Endothelial cell of umbilical vein (primary cell): Measurements from ENCODE around the gene KRTAP3-3. TPM values are rescaled to one million over a fixed set of nuclear protein-coding genes. Genes with fewer than 3 reads are reported as not detected.

Experiments
- Bru-seq: library from RNA; stranded (reverse); fragments of 400-500 nt; gene quantifications from one replicate; lab custom pipeline; 2021; lab: Mats Ljungman, UMichigan
- BruChase-seq, 2 experiments: library from RNA; stranded (reverse); fragments of 400-500 nt; gene quantifications; one replicate each; lab custom pipeline; 2021; lab: Mats Ljungman, UMichigan
- BruUV-seq: library from RNA; stranded (reverse); fragments of 400-500 nt; replicated peaks from 2 replicates; lab custom pipeline; 2021; lab: Mats Ljungman, UMichigan
- CTCF ChIA-PET: fragments of 300-600, 350-600 bp; sonication (Branson Sonifier 250); formaldehyde crosslinking; loops from one replicate; lab custom pipeline; 2021; ENCODE audit warnings: antibody characterized with exemption, inconsistent platforms; lab: Charles Lee
- POLR2A ChIA-PET: fragments of 300-600, 350-600 bp; sonication (Branson Sonifier 250); formaldehyde crosslinking; loops from one replicate; lab custom pipeline; 2021; ENCODE audit warnings: antibody characterized with exemption, inconsistent platforms; lab: Charles Lee
- DNase-seq: peaks from one replicate; pipeline ENCODE4 v3.0.0-alpha.2; 2011; ENCODE audit warnings: low read depth, low spot score
- FAIRE-seq: peaks from 2 replicates; lab custom pipeline; 2011; peaks lifted over from hg19 to GRCh38; lab: Jason Lieb, UNC
- H2AFZ ChIP-seq: 2 replicates; pipeline ENCODE4 v1.6.0; 2012; ENCODE audit warnings: low read depth, low read length, control low read depth, inconsistent platforms
- H3K27ac ChIP-seq: 2 replicates; pipeline ENCODE4 v1.5.1; 2011; ENCODE audit warnings: low read depth, mild to moderate bottlenecking, control low read depth, low read length, moderate library complexity; ENCODE audit not compliant: insufficient read depth
- H3K27me3 ChIP-seq, 2 experiments: 2 replicates each; pipeline versions ENCODE4 v1.6.0 to v1.6.1; 2011; ENCODE audit warnings: low read length in 2 of 2, mixed read lengths in 1 of 2; ENCODE audit not compliant: control insufficient read depth in 2 of 2, insufficient read depth in 2 of 2
- H3K36me3 ChIP-seq, 2 experiments: 2 replicates in 1 of 2; 3 replicates in 1 of 2; pipeline ENCODE4 v1.5.1; 2011; ENCODE audit warnings: low read length in 2 of 2, mild to moderate bottlenecking in 1 of 2, moderate library complexity in 1 of 2; ENCODE audit not compliant: control insufficient read depth in 2 of 2, insufficient read depth in 2 of 2; ENCODE audit errors: extremely low read depth in 1 of 2
- H3K4me1 ChIP-seq: 3 replicates; pipeline ENCODE4 v1.5.1; 2011; ENCODE audit warnings: mild to moderate bottlenecking, low read length; ENCODE audit not compliant: control insufficient read depth, insufficient read depth; ENCODE audit errors: extremely low read depth
- H3K4me2 ChIP-seq: 2 replicates; pipeline ENCODE4 v1.6.1; 2011; ENCODE audit warnings: low read length, control low read depth, mixed read lengths; ENCODE audit not compliant: insufficient read depth
- H3K4me3 ChIP-seq, 3 experiments: fragments of 200-600 bp in 1 of 3; sonication (generic), shearing (Covaris generic) in 1 of 3; replicated peaks in 1 of 3; 2 replicates each; pipeline ENCODE4 v1.5.1; 2011 to 2016; ENCODE audit warnings: control low read depth in 3 of 3, low read length in 3 of 3, mild to moderate bottlenecking in 2 of 3, inconsistent platforms in 1 of 3, low read depth in 1 of 3, moderate library complexity in 1 of 3; ENCODE audit not compliant: insufficient read depth in 1 of 3
- H3K79me2 ChIP-seq: 2 replicates; pipeline ENCODE4 v1.6.0; 2012; ENCODE audit warnings: low read length, inconsistent platforms; ENCODE audit not compliant: control insufficient read depth, insufficient read depth
- H3K9ac ChIP-seq: replicated peaks from 2 replicates; pipeline ENCODE3; 2011; ENCODE audit warnings: low read length, control low read depth; ENCODE audit not compliant: insufficient read depth; ENCODE audit errors: extremely low read depth
- H3K9me1 ChIP-seq: replicated peaks from 3 replicates; pipeline ENCODE4 v1.6.0; 2011; ENCODE audit warnings: mild to moderate bottlenecking, low read length; ENCODE audit not compliant: control insufficient read depth, insufficient read depth; ENCODE audit errors: extremely low read depth
- H3K9me3 ChIP-seq: replicated peaks from 2 replicates; pipeline ENCODE4 v1.5.1; 2012; ENCODE audit warnings: low read length, inconsistent platforms; ENCODE audit not compliant: control insufficient read depth, insufficient read depth
- H4K20me1 ChIP-seq: replicated peaks from 2 replicates; pipeline ENCODE3; 2011; ENCODE audit warnings: mild to moderate bottlenecking, low read length; ENCODE audit not compliant: control insufficient read depth, insufficient read depth; ENCODE audit errors: extremely low read depth
- EZH2 ChIP-seq: IDR thresholded peaks from 2 replicates; pipeline ENCODE4 v1.6.1; 2012; ENCODE audit warnings: borderline replicate concordance, low read depth, mild to moderate bottlenecking, moderate library complexity, low read length, inconsistent platforms; ENCODE audit not compliant: severe bottlenecking
- FOS ChIP-seq: IDR thresholded peaks from 2 replicates; pipeline ENCODE4 v1.6.1; 2011; ENCODE audit warnings: mild to moderate bottlenecking, low read length, moderate library complexity, borderline replicate concordance; ENCODE audit not compliant: insufficient read depth
- GATA2 ChIP-seq: IDR thresholded peaks from 2 replicates; pipeline ENCODE4 v1.7.0; 2011; ENCODE audit warnings: low read depth, mild to moderate bottlenecking, moderate library complexity, mixed read lengths, low read length; ENCODE audit not compliant: insufficient read length, insufficient read depth
- JUN ChIP-seq: IDR thresholded peaks from 2 replicates; pipeline ENCODE4 v1.6.1; 2011; ENCODE audit warnings: borderline replicate concordance, low read depth; ENCODE audit not compliant: insufficient read length, insufficient read depth
- MYC ChIP-seq: IDR thresholded peaks from one replicate; pipeline ENCODE4 v1.6.1; 2011; ENCODE audit warnings: mild to moderate bottlenecking, low read depth, low read length
- POLR2A ChIP-seq: IDR thresholded peaks from 2 replicates; pipeline ENCODE4 v1.6.1; 2012; ENCODE audit warnings: low read depth, mild to moderate bottlenecking, control low read depth, low read length
- POLR2AphosphoS5 ChIP-seq: IDR thresholded peaks from 2 replicates; pipeline ENCODE4 v1.6.1; 2012; ENCODE audit warnings: low read depth, mild to moderate bottlenecking, control low read depth, low read length, moderate library complexity; ENCODE audit not compliant: insufficient read depth
- dilution Hi-C: fragments of 300-500 bp; cut with MboI; formaldehyde crosslinking; loops from one replicate; pipeline ENCODE4 v1.15.0; 2019; ENCODE audit warnings: low sequenced_read_pairs; ENCODE audit not compliant: extremely low pct_ligation_motif_present
- intact Hi-C: fragments of 100-400 bp; cut with micrococcal nuclease; formaldehyde crosslinking; loops from one replicate; pipeline ENCODE4 v1.10.0; 2022
- long read RNA-seq: library from polyadenylated mRNA; stranded (forward); transcript quantifications from one replicate; pipeline ENCODE4 v2.0.0, GENCODE V29; 2021
- polyA minus RNA-seq, 3 experiments: library from RNA; depleted of rRNA, polyadenylated mRNA; stranded (reverse); fragments of >200 nt; gene quantifications; 1 replicate in 1 of 3; 2 replicates in 2 of 3; pipeline ENCODE4 v1.2.3, GENCODE V29; 2011
- polyA plus RNA-seq, 4 experiments: library from polyadenylated mRNA; depleted of rRNA in 3 of 4; stranded (reverse) in 3 of 4; unstranded in 1 of 4; fragments of >200 nt; gene quantifications; 2 replicates each; pipeline versions ENCODE4 v1.2.1 to v1.2.3, GENCODE V29; 2011 to 2012; ENCODE audit warnings: missing spikeins in 1 of 4
- total RNA-seq: library from RNA; stranded (reverse); gene quantifications from 2 replicates; pipeline ENCODE4 v1.2.3, GENCODE V29; 2021
- TF ChIP-seq, protein P1 (sequence below), 2 donors: IDR thresholded peaks; 1 replicate in 1 of 2; 2 replicates in 1 of 2; pipeline ENCODE4 v1.5.1; 2011; ENCODE audit warnings: low read length in 2 of 2, mild to moderate bottlenecking in 2 of 2, moderate library complexity in 2 of 2, control low read depth in 1 of 2, inconsistent platforms in 1 of 2, low read depth in 1 of 2; ENCODE audit not compliant: insufficient read depth in 1 of 2; ENCODE audit errors: extremely low read depth in 1 of 2
- TF ChIP-seq, protein P2 (sequence below): IDR thresholded peaks from 2 replicates; pipeline ENCODE4 v1.6.1; 2011; ENCODE audit not compliant: insufficient read depth, insufficient read length

Gene KRTAP3-3
- total RNA-seq (not detected in 2 replicates), polyA plus RNA-seq (not detected in 2 replicates), polyA minus RNA-seq (not detected in 2 replicates), Bru-seq, nascent RNA (not detected), BruChase-seq, experiment 1, labeled RNA remaining after a 6-hour chase (not detected), BruChase-seq, experiment 2, labeled RNA remaining after a 2-hour chase (not detected)
- polyA plus RNA-seq (2011; cell fraction: cytosol; rRNA removed): not detected in 2 replicates
- polyA plus RNA-seq (2011; cell fraction: nucleus; rRNA removed): not detected in 2 replicates
- not detected in 2 replicates for polyA plus RNA-seq (2012)
- not detected for polyA minus RNA-seq (2011; cell fraction: cytosol; rRNA and poly(A)+ RNA removed)
- polyA minus RNA-seq (2011; cell fraction: nucleus; rRNA and poly(A)+ RNA removed): not detected in 2 replicates
- long read RNA-seq: 0 reads

DNA sequence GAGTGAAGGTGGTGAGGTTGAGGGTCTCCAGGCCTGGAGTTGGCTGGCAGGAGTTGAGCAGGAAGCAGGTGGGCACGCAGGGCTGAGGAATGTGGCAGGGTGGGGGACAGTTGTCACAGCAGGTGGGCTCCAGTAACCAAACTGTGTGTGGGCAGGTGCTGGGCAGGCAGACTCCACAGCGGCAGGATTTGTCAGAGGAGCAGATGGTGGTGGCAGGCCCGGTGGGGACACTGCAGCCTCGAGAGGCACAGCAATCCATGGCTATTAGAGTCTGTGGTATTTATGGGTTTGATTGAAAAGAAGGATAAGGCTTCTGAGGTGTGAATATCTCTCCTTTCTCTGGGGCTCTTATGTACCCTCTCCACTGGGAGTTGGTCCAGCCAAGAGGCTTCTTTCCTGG lies at the start of gene KRTAP3-3:
KRTAP3-3 (minus strand) TSS at position 326 of the 400 bp plus-strand sequence; CDS start at position 259, 67 bp downstream.
- POLR2A ChIA-PET: no interaction called here
- CTCF ChIA-PET: interaction anchor here (1.4 kb wide), 1 partner anchor 30 kb away, joined by 3 read pairs; no protein-coding TSS in a partner anchor
- FAIRE-seq: no peak
- H3K79me2 ChIP-seq: no peaks in the 10 kb centered on the region
- no peak within 1 kb of the TSS for H2AFZ ChIP-seq
- H4K20me1 ChIP-seq: no peaks in the 10 kb centered on the region
- H3K27ac ChIP-seq: no peak within 1 kb of the TSS
- no peaks in the 10 kb centered on the region for H3K36me3 ChIP-seq
- DNase-seq: no peak
- H3K9ac ChIP-seq: no peak within 1 kb of the TSS
- H3K4me3 ChIP-seq: no peak within 1 kb of the TSS
- no peaks in the 10 kb centered on the region for H3K9me1 ChIP-seq
- dilution Hi-C loops: no loop called here
- intact Hi-C loops: no loop called here
- BruUV-seq: no TSS peak
- H3K9me3 ChIP-seq: no peaks in the 10 kb centered on the region
- no peaks in the 10 kb centered on the region for H3K4me1 ChIP-seq
- peaks cover 2 to 3% of the 10 kb centered on the region in 2 experiments for H3K27me3 ChIP-seq
- H3K4me2 ChIP-seq: no peak within 1 kb of the TSS
- TF ChIP-seq FOS (no peak), JUN (no peak), GATA2 (no peak), POLR2A (no peak), MYC (no peak), POLR2AphosphoS5 (no peak), EZH2 (no peak)
- TF ChIP-seq, protein P1, sequence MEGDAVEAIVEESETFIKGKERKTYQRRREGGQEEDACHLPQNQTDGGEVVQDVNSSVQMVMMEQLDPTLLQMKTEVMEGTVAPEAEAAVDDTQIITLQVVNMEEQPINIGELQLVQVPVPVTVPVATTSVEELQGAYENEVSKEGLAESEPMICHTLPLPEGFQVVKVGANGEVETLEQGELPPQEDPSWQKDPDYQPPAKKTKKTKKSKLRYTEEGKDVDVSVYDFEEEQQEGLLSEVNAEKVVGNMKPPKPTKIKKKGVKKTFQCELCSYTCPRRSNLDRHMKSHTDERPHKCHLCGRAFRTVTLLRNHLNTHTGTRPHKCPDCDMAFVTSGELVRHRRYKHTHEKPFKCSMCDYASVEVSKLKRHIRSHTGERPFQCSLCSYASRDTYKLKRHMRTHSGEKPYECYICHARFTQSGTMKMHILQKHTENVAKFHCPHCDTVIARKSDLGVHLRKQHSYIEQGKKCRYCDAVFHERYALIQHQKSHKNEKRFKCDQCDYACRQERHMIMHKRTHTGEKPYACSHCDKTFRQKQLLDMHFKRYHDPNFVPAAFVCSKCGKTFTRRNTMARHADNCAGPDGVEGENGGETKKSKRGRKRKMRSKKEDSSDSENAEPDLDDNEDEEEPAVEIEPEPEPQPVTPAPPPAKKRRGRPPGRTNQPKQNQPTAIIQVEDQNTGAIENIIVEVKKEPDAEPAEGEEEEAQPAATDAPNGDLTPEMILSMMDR (IDR thresholded peaks at IDR 0.05; ENCODE audit: extremely low read depth in 1 of 2, insufficient read depth in 1 of 2, low read depth in 1 of 2, low read length in 2 of 2): no peak
- TF ChIP-seq, protein P2, sequence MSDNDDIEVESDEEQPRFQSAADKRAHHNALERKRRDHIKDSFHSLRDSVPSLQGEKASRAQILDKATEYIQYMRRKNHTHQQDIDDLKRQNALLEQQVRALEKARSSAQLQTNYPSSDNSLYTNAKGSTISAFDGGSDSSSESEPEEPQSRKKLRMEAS: no peak
